VCaP (cell line): Measurements from ENCODE around the gene DEFB110.

ENCODE experiments used
- H3K27ac ChIP-seq: fragments of 450-650 bp; 2 replicates; pipeline ENCODE4 v1.5.1; 2017
- TF ChIP-seq, protein P1 (sequence below): fragments of 450-650 bp; conservative IDR thresholded peaks from 2 replicates; pipeline ENCODE4 v1.5.1; 2017; ENCODE audit warnings: mild to moderate bottlenecking, moderate library complexity

The DEFB110 gene

DNA sequence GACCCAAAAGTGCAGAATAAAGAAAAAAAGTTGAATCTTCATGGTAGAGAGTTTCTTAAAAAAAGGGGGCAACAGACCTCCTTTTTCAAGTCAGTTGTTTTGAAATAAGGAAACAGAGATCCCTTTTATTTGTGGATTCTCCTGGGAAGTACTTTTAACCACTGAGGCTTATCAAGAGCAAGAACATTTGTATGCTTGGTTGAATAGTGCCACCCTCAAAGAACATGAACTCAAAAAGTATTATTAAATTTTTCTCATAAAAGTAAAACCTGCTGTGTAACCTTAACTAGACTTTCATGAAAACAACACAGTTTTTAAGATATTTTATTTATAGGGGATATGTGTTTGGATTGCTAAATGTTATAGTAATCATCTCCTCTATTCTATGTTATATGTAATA is at the start of gene DEFB110:
TSS of gene DEFB110 (minus strand) at position 101 of the 400 bp plus-strand sequence. CDS start at position 42, 59 bp downstream.
- TF ChIP-seq, protein P1, sequence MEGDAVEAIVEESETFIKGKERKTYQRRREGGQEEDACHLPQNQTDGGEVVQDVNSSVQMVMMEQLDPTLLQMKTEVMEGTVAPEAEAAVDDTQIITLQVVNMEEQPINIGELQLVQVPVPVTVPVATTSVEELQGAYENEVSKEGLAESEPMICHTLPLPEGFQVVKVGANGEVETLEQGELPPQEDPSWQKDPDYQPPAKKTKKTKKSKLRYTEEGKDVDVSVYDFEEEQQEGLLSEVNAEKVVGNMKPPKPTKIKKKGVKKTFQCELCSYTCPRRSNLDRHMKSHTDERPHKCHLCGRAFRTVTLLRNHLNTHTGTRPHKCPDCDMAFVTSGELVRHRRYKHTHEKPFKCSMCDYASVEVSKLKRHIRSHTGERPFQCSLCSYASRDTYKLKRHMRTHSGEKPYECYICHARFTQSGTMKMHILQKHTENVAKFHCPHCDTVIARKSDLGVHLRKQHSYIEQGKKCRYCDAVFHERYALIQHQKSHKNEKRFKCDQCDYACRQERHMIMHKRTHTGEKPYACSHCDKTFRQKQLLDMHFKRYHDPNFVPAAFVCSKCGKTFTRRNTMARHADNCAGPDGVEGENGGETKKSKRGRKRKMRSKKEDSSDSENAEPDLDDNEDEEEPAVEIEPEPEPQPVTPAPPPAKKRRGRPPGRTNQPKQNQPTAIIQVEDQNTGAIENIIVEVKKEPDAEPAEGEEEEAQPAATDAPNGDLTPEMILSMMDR, result no peak
- H3K27ac ChIP-seq, result no peak within 1 kb of the TSS

DNA sequence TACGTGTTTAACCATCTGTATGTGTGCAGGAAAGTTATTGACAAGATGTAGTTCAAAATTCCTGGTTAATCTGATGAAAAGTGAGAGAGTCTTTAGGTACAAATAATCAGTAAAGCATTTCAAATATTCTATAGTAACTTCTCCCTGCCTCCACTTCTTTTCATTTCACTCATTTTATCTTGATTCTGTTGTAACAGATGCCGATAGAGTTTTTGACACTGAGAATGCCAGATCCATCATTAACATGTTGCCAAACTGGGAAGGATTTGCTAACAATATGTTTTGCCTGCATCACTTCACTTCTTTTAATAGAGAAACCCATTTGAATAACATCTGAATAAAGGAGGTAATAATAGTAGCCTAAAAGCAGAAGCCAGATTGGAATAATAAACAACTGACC is 48.3 kb upstream of the DEFB110 start:
- no peak overlapping the region for H3K27ac ChIP-seq
- TF ChIP-seq, protein P1, result no peak

DNA sequence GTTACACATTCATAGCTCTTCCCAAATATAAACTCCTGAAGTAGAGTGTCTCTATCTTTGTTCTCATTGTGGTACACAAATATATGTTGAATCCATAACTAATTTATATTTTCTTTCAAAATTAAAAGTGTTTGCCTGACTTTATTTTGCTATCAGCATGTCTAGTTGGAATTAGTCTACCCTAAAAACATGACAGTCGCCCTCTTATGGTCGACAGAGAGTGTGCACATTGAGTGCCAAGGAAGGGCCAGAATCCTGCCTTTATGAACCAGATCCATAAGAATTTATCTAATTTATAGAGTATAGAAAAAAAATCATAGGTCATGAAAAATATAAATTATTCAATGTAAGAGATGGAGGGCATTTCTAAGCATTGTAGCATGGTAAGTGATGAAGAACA is 40.3 kb upstream of the DEFB110 start:
- TF ChIP-seq, protein P1, result peak; percentile 64
- H3K27ac ChIP-seq, result no peak overlapping the region

DNA sequence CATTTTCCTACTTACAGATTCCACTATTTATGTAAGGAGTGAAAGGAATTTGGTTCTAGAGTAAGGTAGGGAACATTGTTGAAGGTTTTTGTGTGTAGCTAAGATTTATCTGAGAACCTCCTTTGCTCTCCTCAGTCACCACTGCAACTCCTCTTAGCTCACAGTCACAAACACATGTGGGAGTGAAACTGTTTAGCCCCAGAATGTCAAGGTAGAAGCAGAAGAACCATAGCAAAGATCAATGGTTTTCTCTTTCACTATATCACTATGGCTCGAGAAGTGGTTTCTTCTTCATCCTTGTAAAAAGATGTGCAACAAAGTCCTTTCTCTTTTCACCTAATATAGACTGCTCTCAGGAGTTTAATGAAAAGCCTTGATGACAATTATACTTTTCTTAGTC is 34.4 kb upstream of the DEFB110 start:
- no peak overlapping the region for H3K27ac ChIP-seq
- TF ChIP-seq, protein P1, result no peak

DNA sequence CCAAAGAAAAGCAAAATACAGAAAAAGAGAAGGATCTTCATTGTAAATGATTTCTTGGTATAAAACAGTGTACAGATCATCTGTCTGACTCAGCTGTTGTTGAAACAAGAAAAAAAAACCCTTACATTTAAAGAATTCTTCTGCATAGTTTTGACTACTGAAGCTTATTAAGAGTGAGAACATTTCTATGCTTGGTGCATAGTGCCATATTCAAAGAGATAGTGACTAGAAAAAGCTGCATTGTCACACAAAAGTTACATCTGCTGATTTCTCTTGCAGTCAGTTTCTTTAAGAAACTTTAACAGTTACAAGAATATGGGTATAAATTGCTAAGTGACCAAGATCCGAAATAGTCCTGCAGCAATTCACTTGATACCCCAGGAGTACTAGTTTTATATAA is 28.0 kb upstream of the DEFB110 start, which contains the start of gene DEFB112:
TSS of gene DEFB112 (minus strand) at position 101 of the 400 bp plus-strand sequence. CDS start at position 41, 60 bp downstream.
- H3K27ac ChIP-seq, result no peak within 1 kb of the TSS
- TF ChIP-seq, protein P1, result no peak

DNA sequence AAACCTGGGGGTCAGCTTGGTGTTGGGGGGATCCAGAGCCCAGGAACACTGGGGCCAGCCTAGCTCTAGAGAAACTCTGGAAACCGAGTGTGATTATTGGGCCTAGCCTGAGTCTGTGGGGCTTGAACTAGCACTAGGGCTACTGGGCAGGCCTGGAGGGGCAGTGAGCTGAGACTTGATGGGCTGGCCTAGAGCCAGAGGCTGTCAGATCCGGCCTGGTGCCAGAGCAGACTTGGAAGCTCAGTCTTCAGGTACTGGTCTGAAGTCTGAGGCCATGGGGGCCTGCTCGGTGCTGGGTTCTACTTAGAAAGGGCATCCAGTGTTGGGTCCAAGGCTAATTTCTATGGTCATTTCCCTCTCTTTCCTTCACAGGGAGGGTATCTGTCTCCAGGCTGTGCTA is 25.2 kb upstream of the DEFB110 start:
- H3K27ac ChIP-seq, result no peak overlapping the region
- TF ChIP-seq, protein P1, result no peak

DNA sequence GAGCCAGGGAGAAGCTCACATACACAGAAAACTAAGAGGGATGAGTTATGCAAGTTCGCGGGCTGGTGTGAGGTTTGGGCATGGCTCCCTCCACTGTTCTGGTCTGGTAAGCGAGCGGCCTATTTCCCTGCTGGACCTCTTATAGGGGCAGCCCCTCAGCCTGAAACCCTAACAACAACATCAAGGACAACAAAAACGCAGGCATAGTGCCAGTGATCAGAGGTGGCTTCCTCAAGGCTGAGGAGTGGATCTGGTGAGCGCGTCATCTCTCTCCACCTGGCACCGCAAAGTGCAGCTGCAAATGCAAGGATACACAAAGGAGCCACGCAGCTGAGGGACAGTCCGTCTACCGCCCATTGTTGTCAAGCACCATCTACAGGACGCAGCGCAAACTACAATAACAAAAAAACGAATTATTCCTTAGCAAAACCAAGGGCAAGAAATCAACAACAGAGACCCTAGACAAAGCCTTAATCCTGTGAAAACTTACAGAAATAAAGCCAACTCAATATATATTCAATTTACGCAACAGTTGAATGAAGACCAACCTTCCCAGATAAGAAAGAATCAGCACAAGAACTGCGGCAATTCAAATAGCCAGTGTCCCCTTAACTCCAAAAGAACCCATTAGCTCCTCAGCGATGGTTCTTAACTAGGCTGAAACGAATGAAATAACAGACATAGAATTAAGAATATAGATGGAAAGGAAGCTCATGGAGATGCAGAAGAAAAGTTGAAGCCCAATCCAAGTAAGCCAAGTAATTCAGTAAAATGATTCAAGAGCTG is 9.2 kb upstream of the DEFB110 start:
- H3K27ac ChIP-seq, result peak overlapping the region; percentile 35
- TF ChIP-seq, protein P1, result peak; percentile 96
